ENCODE measurements around the gene SPDYE8. TPM values are rescaled to one million over a fixed set of nuclear protein-coding genes. Genes with fewer than 3 reads are reported as not detected.
"Not testable (repeated sequence)": the region's sequence is repeated elsewhere in the genome, so short reads cannot be mapped to it uniquely, and the experiment has no call there.

SPDYE8 gene, protein sequence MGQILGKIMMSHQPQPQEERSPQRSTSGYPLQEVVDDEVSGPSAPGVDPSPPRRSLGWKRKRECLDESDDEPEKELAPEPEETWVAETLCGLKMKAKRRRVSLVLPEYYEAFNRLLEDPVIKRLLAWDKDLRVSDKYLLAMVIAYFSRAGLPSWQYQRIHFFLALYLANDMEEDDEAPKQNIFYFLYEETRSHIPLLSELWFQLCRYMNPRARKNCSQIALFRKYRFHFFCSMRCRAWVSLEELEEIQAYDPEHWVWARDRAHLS
- not detected in 2 replicates for total RNA-seq

DNA sequence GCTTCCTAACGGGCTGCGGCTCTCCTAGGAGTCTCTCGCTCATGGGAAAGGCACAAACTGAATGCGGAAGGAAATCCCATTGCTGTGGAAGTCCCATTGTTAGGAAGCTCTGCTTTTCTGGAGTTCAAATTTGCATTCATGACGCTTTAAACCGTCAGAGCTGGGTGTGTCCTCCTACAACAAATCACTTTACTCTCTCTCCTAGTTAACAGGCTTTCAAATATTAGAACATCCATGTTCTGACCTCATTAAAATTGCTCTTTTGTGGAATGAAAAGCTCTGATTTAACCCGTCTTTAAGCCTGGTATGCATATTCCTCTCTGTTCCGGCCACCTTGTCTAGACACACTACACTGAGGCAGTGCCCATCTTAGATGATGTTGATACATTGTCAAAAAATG is at the start of gene SPDYE8:
SPDYE8 (minus strand) TSS at position 101 of the 400 bp plus-strand sequence. CDS start 1,800 bp downstream, outside the sequence.
- intact Hi-C loops (cut with micrococcal nuclease) = not testable (repeated sequence)

DNA sequence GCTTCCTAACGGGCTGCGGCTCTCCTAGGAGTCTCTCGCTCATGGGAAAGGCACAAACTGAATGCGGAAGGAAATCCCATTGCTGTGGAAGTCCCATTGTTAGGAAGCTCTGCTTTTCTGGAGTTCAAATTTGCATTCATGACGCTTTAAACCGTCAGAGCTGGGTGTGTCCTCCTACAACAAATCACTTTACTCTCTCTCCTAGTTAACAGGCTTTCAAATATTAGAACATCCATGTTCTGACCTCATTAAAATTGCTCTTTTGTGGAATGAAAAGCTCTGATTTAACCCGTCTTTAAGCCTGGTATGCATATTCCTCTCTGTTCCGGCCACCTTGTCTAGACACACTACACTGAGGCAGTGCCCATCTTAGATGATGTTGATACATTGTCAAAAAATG is 28.2 kb upstream of the SPDYE8 start, which contains the start of gene SPDYE11:
SPDYE11 (minus strand) TSS at position 101 of the 400 bp plus-strand sequence. CDS start 1,800 bp downstream, outside the sequence.
- intact Hi-C loops (cut with micrococcal nuclease) = not testable (repeated sequence)

DNA sequence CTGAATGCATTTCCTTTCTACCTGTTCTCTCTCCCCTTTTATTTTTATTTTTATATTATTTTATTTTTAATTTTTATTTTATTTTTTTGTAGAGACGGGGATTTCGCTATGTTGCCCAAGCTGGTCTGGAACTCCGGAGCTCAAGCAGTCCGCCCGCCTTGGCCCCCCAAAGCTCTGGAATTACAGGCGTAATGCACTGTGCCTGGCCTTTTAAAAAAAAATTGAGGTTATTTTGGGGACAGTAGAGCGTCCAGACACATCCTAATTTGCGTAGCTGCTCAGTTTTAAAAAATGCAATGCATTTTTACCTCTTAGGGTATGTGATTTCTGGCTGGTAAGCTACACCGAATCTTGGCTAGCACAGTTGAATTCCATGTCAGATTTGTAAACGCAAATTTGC is 23.1 kb downstream of the SPDYE8 start:
- intact Hi-C loops (cut with micrococcal nuclease) = not testable (repeated sequence)

DNA sequence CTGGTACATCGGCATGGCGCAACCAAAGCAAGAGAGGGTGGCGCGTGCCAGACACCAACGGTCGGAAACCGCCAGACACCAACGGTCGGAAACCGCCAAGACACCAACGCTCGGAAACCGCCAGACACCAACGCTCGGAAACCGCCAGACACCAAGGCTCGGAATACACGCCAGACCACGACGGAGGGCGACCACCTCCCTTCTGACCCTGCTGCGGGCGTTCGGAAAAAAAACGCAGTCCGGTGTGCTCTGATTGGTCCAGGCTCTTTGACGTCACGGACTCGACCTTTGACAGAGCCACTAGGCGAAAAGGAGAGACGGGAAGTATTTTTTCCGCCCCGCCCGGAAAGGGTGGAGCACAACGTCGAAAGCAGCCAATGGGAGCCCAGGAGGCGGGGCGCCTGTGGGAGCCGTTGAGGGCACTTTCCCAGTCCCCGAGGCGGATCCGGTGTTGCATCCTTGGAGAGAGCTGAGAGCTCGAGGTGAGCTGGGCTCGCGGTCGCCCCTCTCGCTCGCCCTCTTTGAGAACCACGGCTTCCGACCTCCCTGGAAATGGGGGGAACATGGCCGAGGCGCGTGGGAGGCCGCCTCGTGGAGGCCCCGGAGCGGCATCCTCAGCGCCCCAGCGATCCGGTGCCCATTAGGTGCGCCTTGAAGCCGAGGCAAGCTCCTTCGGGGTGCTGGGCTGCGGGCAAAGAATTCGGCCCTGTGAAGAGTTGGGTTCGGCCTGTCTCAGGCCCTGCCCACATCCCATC is 23.7 kb downstream of the SPDYE8 start:
- intact Hi-C loops (cut with micrococcal nuclease) = not testable (repeated sequence)

DNA sequence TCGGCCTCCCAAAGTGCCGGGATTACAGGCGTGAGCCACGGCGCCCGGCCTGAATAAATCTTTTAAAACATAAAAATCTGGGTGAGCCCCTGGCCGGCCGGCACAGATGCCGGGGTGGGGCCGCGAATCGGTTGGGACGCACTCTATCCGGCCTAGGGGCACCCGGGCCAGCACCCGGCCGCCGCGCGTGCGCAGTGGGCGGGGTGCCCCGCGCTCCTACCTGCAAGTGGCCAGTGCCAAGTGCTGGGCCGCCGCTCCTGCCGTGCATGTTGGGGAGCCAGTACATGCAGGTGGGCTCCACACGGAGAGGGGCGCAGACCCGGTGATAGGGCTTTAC is 24.2 kb downstream of the SPDYE8 start:
- intact Hi-C loops (cut with micrococcal nuclease) = not testable (repeated sequence)

DNA sequence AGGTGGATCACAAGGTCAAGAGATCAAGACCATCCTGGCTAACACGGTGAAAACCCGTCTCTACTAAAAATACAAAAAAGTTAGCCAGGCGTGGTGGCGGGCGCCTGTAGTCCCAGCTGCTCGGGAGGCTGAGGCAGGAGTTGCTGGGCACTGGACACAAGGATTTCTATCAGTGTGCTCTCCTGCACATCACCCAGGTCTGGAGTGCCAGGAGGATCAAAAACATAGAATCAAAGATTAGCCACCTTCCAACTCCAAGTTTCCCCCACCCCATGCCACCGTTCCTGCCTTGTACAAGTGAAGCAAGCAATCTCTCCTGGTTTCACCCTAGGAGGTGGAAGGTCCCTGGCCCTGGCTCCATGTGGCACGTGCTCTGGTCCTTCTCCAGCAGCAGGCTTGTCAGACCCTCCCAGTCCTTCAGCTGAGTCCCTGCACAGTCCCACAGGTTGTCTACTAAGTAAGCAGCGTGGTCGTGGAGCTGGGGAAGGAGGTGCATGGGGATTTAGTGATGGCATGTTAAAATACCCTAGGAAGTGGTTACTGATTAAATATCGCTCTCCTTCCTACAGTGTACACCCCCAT is 31.6 kb downstream of the SPDYE8 start:
- intact Hi-C loops (cut with micrococcal nuclease) = not testable (repeated sequence)

DNA sequence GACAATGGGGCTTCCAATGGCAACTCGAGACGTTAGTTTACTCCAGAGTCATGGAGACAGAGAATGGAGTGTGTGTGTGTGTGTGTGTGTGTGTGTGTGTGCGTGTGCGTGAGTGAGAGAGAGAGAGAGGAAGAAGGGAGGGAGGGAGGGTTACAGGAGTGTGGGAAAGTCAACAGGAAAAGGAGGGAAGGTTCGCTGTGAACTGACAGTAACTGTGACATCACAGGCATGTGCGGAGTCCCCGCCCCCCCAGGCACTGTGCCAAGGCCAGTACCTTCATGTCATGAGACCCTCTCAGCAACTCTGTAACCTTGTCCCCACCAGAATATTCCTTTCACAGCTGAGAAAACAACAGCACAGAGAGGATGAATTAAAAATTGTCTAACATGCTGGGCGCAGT is 32.1 kb downstream of the SPDYE8 start:
- intact Hi-C loops (cut with micrococcal nuclease) = not testable (repeated sequence)

DNA sequence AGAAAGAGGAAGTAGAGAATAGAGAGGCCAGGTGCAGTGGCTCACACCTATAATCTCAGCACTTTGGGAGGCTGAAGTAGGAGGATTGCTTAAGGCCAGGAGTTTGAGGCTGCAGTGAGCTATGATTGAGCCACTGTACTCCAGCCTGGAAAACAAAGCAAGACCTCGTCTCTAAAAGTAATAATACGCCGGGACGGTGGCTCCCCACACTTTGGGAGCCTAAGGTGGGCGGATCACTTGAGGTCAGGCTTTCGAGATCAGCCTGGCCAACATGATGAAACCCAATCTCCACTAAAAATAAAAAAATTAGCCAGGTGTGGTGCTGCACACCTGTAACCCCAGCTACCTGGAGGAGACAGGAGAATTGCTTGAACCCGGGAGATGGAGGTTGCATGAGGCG is 34.1 kb downstream of the SPDYE8 start:
- intact Hi-C loops (cut with micrococcal nuclease) = not testable (repeated sequence)

DNA sequence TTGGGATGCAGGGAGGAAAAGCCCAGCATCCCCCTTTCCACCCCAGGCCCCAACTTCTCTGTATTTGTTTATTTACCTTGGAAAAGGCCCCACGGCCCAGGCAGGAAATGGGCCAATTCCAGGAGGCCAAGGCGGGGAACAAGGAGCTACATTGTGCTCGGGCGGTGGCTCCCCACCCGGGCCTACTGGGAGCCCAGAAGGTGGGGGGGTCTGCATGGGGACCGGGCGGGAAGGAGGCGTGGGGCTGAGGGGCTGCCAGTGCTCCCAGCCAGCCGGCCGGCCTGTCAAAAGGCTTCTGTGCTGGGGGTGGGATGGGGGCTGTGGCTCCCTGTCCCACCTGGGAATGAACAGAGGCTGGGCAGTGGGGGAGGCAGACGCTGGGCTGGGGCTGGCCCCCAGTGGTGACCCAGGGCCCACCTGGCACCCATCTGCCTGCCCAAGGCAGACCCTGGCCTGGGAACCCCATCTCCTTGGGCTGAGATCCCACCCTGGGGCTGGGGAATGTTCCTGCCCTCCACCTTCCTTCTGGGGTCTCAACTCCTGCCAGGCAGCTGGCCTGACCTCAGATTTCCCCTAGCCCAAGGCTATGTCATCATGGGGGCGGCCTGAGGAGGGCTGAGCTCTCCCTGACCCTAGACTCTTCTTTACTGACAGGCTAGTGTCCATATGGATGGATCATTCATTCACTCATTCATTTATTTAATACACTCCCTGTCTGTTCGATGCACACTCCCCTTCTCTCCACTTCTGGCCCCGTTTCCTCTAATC is 39.2 kb downstream of the SPDYE8 start:
- intact Hi-C loops (cut with micrococcal nuclease) = not testable (repeated sequence)

DNA sequence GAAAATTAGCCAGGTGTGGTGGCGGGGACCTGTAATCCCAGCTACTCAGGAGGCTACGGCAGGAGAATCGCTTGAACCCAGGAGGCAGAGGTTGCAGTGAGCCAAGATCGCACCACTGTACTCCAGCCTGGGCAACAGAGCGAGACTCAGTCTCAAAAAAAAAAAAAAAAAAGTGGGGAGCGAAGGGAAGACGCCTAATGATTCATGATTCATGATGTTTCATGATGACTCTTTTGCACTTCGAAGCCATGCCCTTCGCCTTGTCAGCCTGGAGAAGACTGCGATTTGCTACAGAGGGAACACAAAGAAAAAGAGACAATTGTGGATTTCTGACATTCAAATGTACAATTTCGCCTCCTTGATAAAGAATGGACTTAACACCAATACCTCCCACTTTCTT is 47.5 kb downstream of the SPDYE8 start:
- intact Hi-C loops (cut with micrococcal nuclease) = not testable (repeated sequence)

DNA sequence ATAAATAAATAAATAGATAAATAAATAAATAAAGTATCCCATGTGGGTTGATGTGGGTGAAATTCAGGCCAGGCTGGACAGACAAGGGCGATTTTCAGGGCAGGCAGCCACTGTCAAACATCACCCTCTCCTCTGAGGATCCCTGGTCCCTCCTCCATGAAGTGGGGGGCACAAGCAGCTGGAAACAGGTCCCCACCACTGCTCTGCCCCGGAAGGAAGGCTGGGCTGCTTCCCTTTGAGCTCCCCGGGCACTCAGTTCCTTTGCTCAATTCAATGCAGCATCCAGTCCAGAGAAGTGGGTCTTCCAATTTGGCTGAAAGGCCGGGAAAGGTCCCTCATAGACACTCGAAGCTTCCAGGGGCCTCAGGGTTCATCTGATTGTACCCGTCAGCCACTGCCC is 49.2 kb downstream of the SPDYE8 start:
- intact Hi-C loops (cut with micrococcal nuclease) = not testable (repeated sequence)

DNA sequence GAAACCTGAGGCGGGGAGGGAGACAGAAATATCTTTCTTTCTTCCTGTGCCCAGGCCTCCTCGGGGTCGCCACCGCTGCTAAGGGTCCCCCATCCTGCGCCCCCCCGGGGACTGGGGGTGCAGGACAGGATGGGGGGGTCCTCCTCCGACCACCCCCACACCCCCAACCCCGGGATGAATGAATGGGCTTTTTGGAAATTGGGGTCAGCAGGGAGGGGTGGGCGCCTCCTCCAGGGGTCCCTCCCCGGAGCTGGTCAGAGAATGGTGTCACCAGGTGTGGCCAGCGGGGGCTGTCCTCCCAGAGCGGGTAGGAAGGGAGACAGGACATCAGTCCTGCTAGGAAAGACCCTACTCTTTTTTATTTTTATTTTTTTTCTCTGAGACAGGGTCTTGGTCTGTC is 53.1 kb downstream of the SPDYE8 start:
- intact Hi-C loops (cut with micrococcal nuclease) = not testable (repeated sequence)

DNA sequence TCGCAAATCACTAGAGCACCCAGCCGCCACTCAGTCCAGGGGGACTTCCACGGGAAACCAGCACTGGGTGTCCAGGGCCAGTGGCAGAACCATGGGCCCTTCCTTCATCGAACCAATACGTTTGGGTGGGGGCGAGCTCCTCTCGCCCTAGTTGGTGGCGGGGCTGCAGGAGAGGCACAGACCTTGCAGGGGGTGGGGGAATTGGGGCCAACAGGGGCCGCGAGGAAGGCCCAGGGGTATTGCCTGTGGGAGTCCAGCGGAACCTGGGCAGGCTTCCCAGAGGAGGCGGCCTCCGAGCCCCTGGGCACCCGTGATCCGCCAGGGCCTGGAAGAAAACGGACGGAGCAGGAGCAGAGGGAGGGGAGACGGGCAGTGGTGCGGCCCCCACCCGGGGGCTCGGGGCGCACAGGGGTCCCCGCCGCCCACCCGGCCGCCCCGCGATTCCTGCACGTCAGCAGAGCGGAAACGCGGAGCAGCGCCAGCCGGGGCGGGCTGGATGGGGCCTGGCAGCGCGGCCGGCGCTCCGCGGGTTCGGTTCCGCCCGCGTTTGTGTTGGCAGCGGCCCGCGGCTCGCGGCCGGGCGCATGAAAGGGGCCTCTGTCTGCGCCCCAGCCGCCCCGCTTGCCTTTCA is 53.8 kb downstream of the SPDYE8 start:
- intact Hi-C loops (cut with micrococcal nuclease) = not testable (repeated sequence)

DNA sequence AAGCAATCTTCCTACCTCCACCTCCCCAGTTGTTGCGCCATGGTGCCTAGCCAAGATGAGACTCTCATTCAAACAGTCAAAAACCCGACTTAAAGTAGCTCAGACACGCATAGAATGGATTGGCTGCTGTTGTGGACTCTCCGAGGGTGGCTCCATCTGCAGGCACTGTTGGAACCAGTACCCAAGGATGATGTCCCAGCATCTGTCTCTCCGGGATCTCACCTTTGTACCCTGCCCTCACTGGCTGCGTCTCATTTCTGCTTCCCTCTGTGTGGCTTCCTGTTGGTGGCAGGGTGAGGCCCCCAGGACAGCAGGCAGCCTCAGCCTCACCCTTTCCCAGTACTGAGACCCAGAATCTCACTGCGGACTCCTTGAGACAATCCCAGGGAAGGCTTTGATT is 54.8 kb downstream of the SPDYE8 start:
- intact Hi-C loops (cut with micrococcal nuclease) = not testable (repeated sequence)

DNA sequence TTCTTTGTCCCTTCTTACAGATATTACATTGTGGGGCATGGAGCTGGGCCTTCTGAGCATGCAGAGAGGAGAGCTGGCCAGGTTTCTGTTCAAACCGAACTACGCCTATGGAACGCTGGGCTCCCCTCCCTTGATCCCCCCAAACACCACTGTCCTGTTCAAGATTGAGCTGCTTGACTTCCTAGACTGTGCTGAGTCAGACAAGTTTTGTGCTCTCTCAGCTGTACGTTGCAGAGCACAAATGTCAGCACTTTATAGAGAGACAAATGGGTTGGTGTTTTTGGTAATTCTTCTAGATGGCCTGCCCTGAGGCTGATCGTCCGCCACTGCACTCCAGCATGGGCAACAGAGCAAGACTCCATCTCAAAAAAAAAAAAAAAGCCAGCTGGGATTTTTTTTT is 58.1 kb downstream of the SPDYE8 start:
- intact Hi-C loops (cut with micrococcal nuclease) = not testable (repeated sequence)

Other genes with a start within 250 kb of the SPDYE8 start
- gene TYW1B, start 201.6 kb downstream of the SPDYE8 start, total RNA-seq = 3.3 and 3.9 TPM in 2 replicates
- gene POM121, start 104.7 kb downstream of the SPDYE8 start, total RNA-seq = 56.9 and 58.3 TPM in 2 replicates
- gene TRIM74, start 60.3 kb downstream of the SPDYE8 start, total RNA-seq = 2.6 and 3.3 TPM in 2 replicates
- not detected in 2 replicates for gene SPDYE11, start 28.1 kb upstream of the SPDYE8 start, total RNA-seq
- gene SPDYE9, start 56.3 kb upstream of the SPDYE8 start, total RNA-seq = not detected in 2 replicates